GM18858 (cell line): Measurements from ENCODE around the gene IGF1R.

Source experiments
- ATAC-seq: cut with Tn5 transposase; IDR thresholded peaks from one replicate; pipeline ENCODE4 v1.9.1; 2021; ENCODE audit not compliant: unreplicated experiment

IGF1R gene

GRCh38 chr15:98903377-98904018 lies 255.2 kb downstream of the IGF1R start:
- no peak for ATAC-seq

GRCh38 chr15:98904544-98904943 lies 256.2 kb downstream of the IGF1R start:
- no peak for ATAC-seq

GRCh38 chr15:98905963-98906711 lies 257.8 kb downstream of the IGF1R start:
- no peak for ATAC-seq

GRCh38 chr15:98906712-98907083 lies 258.4 kb downstream of the IGF1R start:
- ATAC-seq, result no peak

GRCh38 chr15:98907927-98908471 lies 259.7 kb downstream of the IGF1R start:
- ATAC-seq, result no peak

GRCh38 chr15:98909968-98910885 lies 261.9 kb downstream of the IGF1R start:
- no peak for ATAC-seq

GRCh38 chr15:98914626-98915025 lies 266.3 kb downstream of the IGF1R start:
- ATAC-seq, result no peak

- ATAC-seq, result no peak
Observed at GRCh38 chr15:98916826-98917225, 268.5 kb downstream of the IGF1R start.

- ATAC-seq, result no peak
Observed at GRCh38 chr15:98917417-98917816, 269.1 kb downstream of the IGF1R start.

GRCh38 chr15:98920091-98920880 lies 271.9 kb downstream of the IGF1R start:
- no peak for ATAC-seq

GRCh38 chr15:98923171-98923570 lies 274.8 kb downstream of the IGF1R start:
- no peak for ATAC-seq

- ATAC-seq, result no peak
Observed at GRCh38 chr15:98923579-98923978, 275.2 kb downstream of the IGF1R start.

- ATAC-seq, result no peak
Observed at GRCh38 chr15:98924401-98925049, 276.2 kb downstream of the IGF1R start.

GRCh38 chr15:98926236-98926635 lies 277.9 kb downstream of the IGF1R start:
- no peak for ATAC-seq

- ATAC-seq, result no peak
Observed at GRCh38 chr15:98927022-98927421, 278.7 kb downstream of the IGF1R start.

- no peak for ATAC-seq
Observed at GRCh38 chr15:98927996-98928395, 279.7 kb downstream of the IGF1R start.

- no peak for ATAC-seq
Observed at GRCh38 chr15:98930576-98930975, 282.2 kb downstream of the IGF1R start.

GRCh38 chr15:98931004-98931403 lies 282.7 kb downstream of the IGF1R start:
- ATAC-seq, result no peak

- no peak for ATAC-seq
Observed at GRCh38 chr15:98933406-98933805, 285.1 kb downstream of the IGF1R start.

- no peak for ATAC-seq
Observed at GRCh38 chr15:98935736-98936135, 287.4 kb downstream of the IGF1R start.
